ENCODE measurements around the gene OPRD1. TPM values are rescaled to one million over a fixed set of nuclear protein-coding genes. Genes with fewer than 3 reads are reported as not detected.
"Not testable (repeated sequence)": the region's sequence is repeated elsewhere in the genome, so short reads cannot be mapped to it uniquely, and the experiment has no call there.

OPRD1 gene
- total RNA-seq, 2 donors from 2014 or later, result 0.12 to 0.16 TPM

GRCh38 chr1:28871631-28872401 is 59.8 kb downstream of the OPRD1 start:
- Histone ChIP-seq H3K9ac (ENCODE audit: low read depth in 2 of 2, low read length in 2 of 2) (no peak overlapping the region), H3K36me3 (no peaks in the 10 kb centered on the region), H3K4me3 (no peak overlapping the region), H3K27ac (no peak overlapping the region), H3K4me1 (no peaks in the 10 kb centered on the region), H3K9me3 (no peaks in the 10 kb centered on the region), H3K27me3 (no peaks in the 10 kb centered on the region)
- intact Hi-C loops (cut with DNase I), result no loop called here
- no peak for DNase-seq
- no peak for TF ChIP-seq CTCF (IDR thresholded peaks at IDR 0.05)

GRCh38 chr1:28875134-28875533 is 63.2 kb downstream of the OPRD1 start:
- not testable (repeated sequence) for H3K9me3 ChIP-seq; H3K4me1 ChIP-seq; H3K27me3 ChIP-seq; H3K9ac ChIP-seq (ENCODE audit: low read depth in 2 of 2, low read length in 2 of 2); H3K4me3 ChIP-seq; DNase-seq; H3K27ac ChIP-seq; H3K36me3 ChIP-seq
- intact Hi-C loops (cut with DNase I), result loop anchor here (5.0 kb wide), 2 partner anchors 223 to 358 kb away; no protein-coding TSS in a partner anchor

- TF ChIP-seq CTCF (IDR thresholded peaks at IDR 0.05), result peak; percentile 90
- H3K36me3 ChIP-seq, result no peaks in the 10 kb centered on the region
- H3K4me3 ChIP-seq, result no peak overlapping the region
- H3K27ac ChIP-seq, result no peak overlapping the region
- peak; percentile 83 for DNase-seq
- H3K4me1 ChIP-seq, result peaks cover 5% of the 10 kb centered on the region
- no peaks in the 10 kb centered on the region for H3K9me3 ChIP-seq
- H3K9ac ChIP-seq (ENCODE audit: low read depth in 2 of 2, low read length in 2 of 2), result no peak overlapping the region
- intact Hi-C loops (cut with DNase I), result loop anchor here (1.0 to 5.0 kb wide), 3 partner anchors 92 to 360 kb away; no protein-coding TSS in a partner anchor
- H3K27me3 ChIP-seq, result no peaks in the 10 kb centered on the region
Measured at GRCh38 chr1:28877132-28877781, 65.3 kb downstream of the OPRD1 start.

- Histone ChIP-seq H3K9me3 (no peaks in the 10 kb centered on the region), H3K36me3 (no peaks in the 10 kb centered on the region), H3K9ac (ENCODE audit: low read depth in 2 of 2, low read length in 2 of 2) (no peak overlapping the region), H3K27me3 (no peaks in the 10 kb centered on the region), H3K27ac (no peak overlapping the region), H3K4me1 (peaks cover 6% of the 10 kb centered on the region), H3K4me3 (no peak overlapping the region)
- intact Hi-C loops (cut with DNase I), result loop anchor here (5.0 kb wide), 2 partner anchors 226 to 361 kb away; no protein-coding TSS in a partner anchor
- DNase-seq, result no peak
- TF ChIP-seq CTCF (IDR thresholded peaks at IDR 0.05), result no peak
Measured at GRCh38 chr1:28878796-28879195, 66.8 kb downstream of the OPRD1 start.

- intact Hi-C loops (cut with DNase I), result loop anchor here (1.0 to 5.0 kb wide), 3 partner anchors 151 to 321 kb away; no protein-coding TSS in a partner anchor
- no peak overlapping the region for H3K27ac ChIP-seq
- peaks cover 12% of the 10 kb centered on the region for H3K4me1 ChIP-seq
- no peaks in the 10 kb centered on the region for H3K27me3 ChIP-seq
- no peaks in the 10 kb centered on the region for H3K9me3 ChIP-seq
- H3K9ac ChIP-seq (ENCODE audit: low read depth in 2 of 2, low read length in 2 of 2), result no peak overlapping the region
- no peak overlapping the region for H3K4me3 ChIP-seq
- peak; percentile 93 for DNase-seq
- TF ChIP-seq CTCF (IDR thresholded peaks at IDR 0.05), result peak; percentile 89
- no peaks in the 10 kb centered on the region for H3K36me3 ChIP-seq
Measured at GRCh38 chr1:28882009-28882628, 70.1 kb downstream of the OPRD1 start.

Measured in colonic mucosa (tissue), 4 donors.